Inflammatory macrophage treated with lipopolysaccharide for 1 hour (primary cell): ENCODE data around the gene SH3TC1.

Experiments used
- DNase-seq, 2 donors: peaks; one replicate each; pipeline ENCODE4 v3.0.0-alpha.2; 2020 to 2022

The SH3TC1 gene

DNA sequence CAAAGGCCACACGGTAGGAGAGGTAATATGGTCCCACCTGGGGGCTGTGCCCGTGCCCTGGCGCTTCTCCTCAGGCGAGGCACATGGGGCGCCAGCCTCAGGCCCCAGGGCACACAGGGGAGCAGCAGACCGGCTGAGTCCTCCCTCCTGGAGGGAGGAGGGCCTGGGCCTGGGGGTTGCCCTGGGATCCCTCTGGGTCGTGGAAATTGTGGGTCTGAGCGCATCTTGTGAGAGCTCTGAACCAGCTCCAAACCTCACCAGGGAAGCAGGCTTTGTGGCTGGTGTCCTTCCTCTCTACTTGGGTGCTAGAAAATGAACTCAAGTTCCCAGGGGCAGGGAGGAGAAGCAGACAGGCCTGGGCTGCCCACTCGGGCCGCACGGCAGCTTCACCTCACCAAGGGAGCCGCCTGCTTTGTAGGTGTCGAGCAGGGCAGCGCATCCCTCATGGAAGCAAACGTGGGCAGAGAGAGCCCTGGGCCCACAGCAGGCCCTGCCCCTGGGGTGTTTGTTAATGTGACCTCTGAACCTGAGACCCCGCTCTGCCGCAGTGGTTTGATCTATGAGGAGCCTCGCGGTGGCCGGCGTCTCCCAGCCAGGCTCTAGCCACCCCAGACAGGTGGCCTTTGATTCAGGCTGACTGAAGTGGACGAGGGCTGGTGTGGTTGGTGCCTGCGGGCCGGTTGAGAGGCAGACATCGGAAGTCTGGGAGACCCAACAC, 81.2 kb downstream of the SH3TC1 start:
- no peak for DNase-seq

DNA sequence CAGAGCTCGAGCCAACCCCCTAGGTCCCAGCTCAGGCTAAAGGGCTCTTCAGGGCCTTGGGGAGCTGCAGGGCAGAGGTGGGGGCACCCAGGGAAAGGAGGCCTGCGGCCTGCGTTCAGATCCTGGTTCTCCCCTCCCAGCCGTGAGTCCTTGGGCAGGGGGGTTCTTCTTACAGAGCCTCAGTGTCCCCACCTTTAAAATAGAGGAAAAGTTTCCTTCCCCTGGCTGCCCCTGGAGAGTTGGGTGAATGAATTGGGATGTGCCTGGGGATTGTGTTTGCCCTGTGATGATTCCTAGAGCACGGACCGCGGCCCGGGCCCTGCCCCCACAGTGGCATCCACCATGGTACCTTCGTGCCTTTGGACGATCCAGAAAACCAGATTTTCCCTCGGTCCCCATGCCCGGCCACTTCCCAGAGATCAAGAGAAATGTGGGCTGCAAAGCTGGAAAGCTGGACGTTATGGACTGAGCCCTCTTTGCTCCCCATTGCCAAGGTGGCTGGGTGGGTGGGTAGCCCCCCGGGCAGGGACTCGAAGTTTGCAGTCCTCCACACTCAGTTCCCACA, 81.9 kb downstream of the SH3TC1 start:
- no peak for DNase-seq

DNA sequence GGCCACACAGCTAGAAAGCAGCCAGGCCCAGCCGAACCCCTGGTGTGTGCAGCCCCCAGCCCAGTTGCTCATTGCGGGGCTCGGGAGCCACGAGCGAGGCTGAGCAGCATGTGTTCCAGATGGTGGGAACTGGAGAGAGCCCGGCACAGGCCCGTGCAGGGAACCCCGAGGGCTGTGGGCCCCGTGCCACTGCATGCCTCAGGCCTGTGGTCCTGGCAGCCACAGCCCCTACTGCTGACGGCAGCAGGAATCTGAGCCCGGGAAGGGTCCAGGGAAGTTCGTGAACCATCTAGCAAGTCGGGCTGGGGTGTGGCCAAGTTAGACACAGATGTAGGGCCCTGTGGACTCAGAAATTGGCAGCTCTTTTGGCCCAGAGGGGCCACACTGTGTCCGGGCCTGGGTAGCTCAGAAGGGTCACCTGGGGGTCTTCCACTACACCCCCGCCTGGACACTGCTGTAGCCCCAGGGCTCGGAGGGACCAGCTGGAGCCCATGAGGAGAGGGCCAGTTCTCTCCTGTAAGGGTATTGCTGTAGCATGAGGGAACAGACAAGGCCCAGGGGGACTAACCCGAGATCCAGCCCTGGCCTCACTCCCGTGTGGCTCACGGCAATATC, 82.5 kb downstream of the SH3TC1 start:
- no peak for DNase-seq

DNA sequence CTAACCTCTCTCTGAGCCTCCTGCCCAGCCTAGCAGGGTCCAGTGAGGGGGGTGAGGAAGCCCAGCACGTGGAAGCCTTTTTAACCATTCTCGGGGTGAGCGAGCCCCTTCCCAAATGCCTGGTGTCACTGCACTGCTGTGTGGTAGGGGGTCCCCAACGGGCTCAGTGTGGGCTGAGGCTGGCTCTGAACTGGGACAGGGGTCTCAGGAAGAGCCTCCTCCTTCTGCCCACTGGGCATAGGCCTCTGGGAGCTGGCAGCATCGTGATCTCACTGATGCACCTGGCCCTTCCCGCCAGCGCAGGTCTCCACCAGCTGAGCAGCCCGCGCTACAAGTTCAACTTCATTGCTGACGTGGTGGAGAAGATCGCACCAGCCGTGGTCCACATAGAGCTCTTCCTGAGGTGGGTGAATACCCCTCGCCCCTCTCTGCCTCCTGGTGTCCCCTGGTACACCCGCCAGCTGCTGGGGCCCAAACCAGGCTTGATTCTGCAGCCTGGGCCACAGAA, 83.1 kb downstream of the SH3TC1 start:
- DNase-seq = no peak

DNA sequence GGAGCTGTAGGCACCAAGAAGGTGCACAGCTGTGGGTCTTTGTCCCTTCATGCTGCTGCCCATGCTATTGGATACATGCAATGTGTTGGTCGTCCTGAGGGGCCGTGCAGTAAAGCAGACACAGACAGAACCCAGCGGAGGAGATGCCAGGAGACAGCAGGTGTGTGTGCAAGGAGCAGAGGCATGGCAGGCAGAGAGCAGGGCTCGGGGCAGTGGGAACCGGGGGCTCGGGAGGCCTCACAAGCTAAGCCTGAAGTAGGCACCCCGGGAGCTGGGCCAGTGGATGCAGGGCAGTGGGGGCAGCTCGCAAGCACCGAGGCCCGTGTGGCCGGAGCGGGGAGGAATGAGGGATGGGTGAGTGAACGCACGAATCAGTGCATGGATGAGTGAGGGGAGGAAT, 83.7 kb downstream of the SH3TC1 start:
- DNase-seq = no peak

DNA sequence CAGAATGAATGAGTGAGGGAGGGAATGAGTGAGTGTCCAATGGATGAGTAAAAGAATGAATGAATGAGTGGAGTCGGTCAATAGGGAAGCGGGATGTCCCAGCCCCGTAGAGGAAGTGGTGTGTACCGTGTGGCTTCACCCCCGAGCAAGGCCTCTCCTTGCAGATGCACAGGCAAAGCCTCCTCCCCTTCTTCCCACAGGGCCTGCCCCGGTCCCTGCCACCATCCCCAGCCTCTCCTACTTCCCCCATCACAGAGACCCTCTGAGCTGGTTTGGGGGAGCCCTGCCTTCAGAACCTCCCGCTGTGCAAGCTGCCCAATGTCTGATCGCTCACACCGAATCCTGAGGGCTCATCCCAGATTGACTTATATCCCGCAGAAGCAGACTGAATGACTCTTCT, 84.1 kb downstream of the SH3TC1 start:
- DNase-seq = no peak

DNA sequence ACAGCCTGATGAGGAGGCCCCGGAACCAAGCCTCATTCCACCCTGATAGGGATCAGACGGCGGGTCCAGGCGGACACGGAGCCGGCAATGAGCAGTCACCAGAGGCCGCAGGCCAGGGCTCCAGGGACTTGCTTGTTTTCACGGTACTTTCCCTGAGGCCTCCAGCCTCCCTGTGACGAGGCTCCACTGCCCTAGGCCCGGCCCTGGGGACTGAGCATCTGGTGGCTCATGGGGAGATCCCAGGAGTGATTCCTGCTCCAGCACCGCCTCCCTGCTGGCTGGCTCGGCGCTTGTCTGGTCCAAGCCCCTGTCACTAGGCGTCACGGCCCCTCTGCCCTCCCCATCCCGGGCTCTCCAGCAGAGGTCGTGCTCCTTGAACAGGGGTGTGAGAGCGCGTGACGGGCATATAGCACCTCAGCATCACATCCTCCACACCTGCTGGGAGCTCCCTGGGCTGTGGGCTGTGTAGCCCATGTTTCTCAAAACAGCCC, 84.6 kb downstream of the SH3TC1 start:
- DNase-seq = no peak

DNA sequence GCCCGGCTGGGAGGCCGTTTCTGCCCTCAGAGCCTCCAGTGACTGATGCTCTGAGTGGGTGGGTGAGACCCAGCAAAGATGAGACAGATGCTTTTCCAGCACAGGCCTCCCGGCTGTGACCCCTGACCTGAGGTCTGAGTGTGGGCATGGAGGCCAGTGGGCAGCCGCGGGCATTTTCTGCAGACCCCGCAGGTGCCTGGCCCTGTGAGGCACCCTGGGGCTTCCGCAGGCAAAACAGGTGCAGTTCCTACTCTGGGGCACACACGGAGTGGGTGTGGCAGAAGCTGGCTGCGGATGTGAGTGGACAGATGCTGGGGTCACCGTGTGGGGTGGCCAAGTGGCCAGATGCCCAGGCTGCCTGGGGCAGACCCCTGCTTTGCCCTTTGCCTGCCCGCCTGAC, 85.3 kb downstream of the SH3TC1 start:
- no peak for DNase-seq

DNA sequence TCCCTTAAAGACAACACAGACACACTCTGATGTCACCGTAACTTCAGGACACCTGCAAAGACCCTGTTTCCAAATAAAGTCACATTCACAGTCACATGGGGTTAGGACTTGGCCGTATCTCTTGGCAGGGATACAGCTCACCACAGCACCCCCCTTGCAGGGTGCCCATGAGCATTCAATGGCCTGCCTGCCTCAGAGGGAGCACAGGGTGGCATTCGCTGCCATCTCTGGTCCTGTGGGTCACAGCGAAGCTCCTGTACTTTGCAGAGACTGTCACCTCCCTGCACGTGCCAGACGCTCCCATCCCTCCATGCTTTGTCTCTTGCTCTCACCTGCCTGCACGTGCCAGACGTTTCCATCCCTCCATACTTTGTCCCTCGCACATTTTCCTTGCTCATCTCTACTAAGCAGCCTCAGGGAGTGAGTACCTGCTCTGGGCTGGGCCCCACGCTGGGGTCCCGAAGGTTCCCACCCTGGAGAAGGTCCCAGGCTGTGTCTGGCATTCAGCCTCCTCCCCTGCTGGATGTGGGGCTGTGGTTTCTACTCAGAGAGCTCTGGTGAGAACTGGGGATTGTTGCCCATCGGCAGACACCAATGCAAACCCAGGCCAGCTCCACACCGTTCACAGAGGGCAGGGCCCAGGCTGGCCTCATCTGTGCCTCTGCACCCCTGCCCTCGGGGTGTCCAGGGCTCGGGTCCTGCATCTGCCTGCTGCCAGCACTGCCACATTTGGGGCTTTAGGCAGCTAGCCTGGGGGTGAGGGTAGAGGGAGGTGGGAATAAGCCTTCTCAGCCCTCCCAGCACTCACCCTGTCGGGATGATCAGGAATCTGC, 86.3 kb downstream of the SH3TC1 start:
- DNase-seq = no peak

DNA sequence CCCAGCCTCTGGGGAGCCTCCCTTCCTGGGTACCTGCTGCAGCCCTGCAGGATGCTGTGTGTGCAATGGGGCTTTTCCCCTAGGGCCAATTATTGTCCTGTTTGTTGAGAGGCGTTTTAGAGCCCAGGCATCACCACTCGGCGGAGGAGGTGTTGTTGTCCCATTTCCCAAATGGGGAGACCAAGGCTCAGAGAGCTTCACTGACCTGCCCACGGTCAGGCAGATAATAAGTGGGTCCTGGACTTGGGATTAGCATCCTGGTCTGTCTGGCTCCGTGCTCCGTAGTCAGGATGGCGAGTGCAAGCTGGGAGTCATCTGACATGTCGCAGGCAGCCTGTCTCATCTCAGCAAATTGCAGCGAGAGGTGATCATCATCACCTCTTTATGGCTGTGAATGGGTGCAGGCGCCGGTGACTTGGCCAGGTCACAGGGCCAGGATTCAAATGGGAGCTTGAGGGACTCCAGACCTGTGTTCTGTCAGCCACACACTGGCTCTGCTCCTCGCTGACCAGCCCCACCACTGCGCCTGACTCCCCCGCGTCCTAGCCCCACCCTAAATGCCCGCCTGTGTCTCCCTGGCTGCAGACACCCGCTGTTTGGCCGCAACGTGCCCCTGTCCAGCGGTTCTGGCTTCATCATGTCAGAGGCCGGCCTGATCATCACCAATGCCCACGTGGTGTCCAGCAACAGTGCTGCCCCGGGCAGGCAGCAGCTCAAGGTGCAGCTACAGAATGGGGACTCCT, 87.1 kb downstream of the SH3TC1 start:
- no peak for DNase-seq

DNA sequence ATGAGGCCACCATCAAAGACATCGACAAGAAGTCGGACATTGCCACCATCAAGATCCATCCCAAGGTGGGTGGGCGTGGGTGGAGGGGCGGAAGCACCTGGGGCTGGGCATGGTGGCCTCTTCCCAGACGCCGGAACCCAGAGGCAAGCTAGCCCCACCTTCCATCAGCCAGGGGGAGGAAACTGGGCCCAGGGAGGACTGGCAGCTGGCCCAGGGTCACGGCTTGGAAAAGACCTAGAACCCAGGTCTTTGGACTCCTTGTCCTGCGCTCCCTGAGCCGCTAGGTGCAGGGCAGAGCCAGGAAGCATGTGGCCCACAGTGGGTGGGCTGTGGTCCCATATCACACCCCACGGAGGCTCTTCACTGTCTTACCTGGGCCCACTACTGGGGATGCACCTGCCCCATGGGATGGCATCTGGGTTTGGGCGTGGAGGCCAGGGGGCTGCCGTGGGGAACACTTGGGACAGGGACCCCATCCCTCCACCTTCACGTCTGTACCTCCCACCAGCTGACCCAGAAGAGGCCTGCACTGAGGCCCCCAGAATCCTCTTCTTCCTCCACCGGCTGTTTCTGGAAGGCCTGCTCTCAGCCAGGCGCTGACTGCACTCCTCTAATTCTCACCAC, 87.7 kb downstream of the SH3TC1 start:
- no peak for DNase-seq

DNA sequence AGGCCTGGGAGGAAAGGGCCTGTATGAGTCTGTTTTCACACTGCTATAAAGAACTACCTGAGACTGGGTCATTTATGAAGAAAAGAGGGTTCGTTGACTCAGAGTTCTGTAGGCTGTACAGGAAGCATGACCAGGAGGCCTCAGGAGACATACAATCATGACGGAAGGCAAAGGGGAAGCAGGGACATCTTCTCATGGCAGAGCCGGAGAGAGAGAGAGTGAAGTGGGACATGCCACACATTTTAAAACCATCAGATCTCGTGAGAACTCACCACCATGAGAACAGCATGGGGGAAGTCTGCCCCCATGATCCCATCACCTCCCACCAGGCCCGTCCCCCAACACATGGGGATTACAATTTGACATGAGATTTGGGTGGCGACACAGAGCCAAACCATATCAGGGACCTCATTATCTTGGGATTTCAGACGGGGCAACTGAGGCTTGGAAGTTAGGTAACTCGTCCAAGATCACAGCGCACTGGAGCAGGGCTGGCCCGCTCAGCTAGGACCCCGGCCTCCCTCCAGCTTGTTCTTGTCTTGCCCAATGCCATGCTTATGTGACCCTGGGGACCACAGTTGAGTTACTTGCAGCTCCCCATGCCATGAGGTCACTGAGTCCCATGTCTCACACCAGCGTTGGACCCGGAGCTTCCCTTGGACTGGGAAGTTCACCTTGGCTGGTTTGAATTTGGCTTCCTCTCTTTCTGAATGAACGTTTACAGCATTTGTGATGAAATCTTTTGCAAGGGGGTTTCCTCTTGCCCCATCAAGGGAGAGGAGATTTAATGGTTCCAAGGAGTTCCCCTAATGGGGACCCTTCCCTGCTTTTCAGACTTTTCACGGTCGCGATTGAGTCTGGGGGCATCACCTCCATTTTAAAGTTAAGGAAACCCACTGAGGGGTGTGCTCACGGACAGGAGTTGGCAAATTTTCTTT, 88.5 kb downstream of the SH3TC1 start:
- no peak for DNase-seq

DNA sequence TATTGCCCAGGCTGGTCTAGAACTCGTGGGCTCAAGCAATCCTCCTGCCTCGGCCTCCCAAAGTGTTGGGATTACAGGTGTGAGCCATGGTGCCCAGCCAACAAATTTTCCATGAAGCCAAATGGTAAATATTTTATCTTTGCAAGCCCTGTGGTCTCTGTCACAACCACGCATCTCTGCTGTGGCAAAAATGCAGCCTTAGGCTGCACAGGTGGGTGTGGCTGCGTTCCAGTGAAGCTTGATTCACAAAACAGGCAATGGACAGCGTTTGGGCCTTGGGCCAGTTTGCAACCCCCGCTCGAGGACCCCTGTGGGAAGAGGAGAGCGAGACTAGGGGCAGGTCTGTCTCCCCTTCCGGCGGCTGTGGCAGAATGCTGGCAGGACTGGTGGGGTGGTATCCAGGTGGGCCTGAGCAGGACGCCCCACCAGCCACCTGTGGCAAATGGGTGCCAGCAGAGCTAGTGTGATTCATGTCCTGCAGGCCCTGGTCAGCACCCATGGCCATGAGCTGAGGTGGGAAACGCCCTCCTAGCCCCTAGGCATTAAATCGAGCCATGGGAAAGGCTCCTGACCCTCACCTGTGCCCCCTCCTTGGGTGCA, 90.2 kb downstream of the SH3TC1 start:
- DNase-seq = no peak

DNA sequence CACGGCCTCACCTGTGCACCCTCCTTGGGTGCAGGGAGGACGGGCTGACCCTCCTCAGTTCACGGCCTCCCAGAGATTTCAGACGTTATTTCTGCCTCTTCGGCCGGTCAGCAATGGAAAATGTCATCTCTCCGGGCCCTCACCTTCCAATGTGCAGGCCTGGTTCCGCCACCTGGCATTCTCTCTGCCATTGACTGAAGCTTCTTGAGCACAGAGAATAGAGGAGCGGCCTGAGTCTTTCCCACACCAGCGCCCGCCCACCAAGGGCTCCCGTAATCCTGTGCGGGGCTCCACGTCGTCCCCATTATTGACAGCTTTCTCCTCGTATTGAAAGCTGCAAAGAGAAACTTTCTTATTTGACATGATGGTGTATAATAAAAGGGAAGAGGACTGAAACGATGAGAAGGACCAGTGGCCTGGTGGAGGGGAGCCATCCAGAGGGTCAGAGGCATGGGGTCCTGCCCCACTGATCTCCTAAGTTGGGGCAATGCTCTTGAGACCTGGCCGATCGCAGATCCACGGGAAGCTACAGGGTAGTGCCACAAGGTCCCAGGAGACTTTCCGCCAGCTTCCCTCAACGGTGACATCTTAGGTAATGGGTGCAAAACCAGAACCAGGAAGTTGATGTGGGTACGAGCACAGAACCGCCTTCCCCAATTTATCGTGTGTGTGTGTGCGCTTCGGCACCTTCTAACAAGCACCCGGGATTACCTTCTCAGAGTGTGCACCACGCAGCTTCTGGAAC, 91.0 kb downstream of the SH3TC1 start:
- DNase-seq = no peak

DNA sequence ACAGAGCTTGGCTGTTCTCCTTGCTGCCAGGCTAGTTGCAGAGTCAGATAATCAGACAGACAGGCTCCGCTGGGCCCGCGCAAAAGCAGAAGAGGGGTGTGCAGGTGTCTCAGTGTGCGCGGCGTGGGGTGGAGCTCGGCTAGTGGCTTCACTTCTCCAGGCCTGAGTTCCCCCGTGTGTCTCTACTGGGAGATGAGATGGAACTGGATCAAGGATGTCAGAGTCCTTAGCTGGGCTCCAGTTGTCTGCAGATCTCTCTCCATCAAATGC, 91.5 kb downstream of the SH3TC1 start:
- no peak for DNase-seq
